H1 (cell line): ENCODE data around the gene SMC6. TPM values are rescaled to one million over a fixed set of nuclear protein-coding genes. Genes with fewer than 3 reads are reported as not detected.

Experiments
- CTCF ChIA-PET: fragments of 300-600 bp; sonication (Branson Sonifier 250); formaldehyde crosslinking; loops from one replicate; lab custom pipeline; 2021; ENCODE audit not compliant: partially characterized antibody; lab: Charles Lee
- POLR2A ChIA-PET: fragments of 300-600 bp; sonication (Branson Sonifier 250); formaldehyde crosslinking; loops from one replicate; lab custom pipeline; 2021; ENCODE audit warnings: inconsistent platforms; ENCODE audit not compliant: partially characterized antibody; lab: Charles Lee
- DNase-seq, 2 experiments: peaks; one replicate each; pipeline versions ENCODE4 v3.0.0 to v3.0.0-alpha.2; 2010 to 2022; ENCODE audit warnings: low spot score in 2 of 2, low read depth in 1 of 2, mixed read lengths in 1 of 2
- FAIRE-seq: peaks from 2 replicates; lab custom pipeline; 2011; peaks lifted over from hg19 to GRCh38; lab: Jason Lieb, UNC
- H2AFZ ChIP-seq: 2 replicates; pipeline ENCODE4 v1.8.1; 2012; ENCODE audit warnings: low read length, inconsistent platforms
- H2AK5ac ChIP-seq: 2 replicates; pipeline ENCODE4 v1.6.1; 2013; ENCODE audit warnings: low read depth, low read length
- H2BK120ac ChIP-seq: replicated peaks from 2 replicates; pipeline ENCODE3; 2013; ENCODE audit warnings: low read depth, low read length, inconsistent platforms
- H2BK12ac ChIP-seq: 2 replicates; pipeline ENCODE4 v1.6.1; 2013; ENCODE audit warnings: low read depth, low read length
- H2BK15ac ChIP-seq: 2 replicates; pipeline ENCODE4 v1.6.1; 2013; ENCODE audit warnings: low read length
- H2BK20ac ChIP-seq: 2 replicates; pipeline ENCODE4 v1.6.1; 2013; ENCODE audit warnings: low read length
- H2BK5ac ChIP-seq: 2 replicates; pipeline ENCODE4 v1.6.1; 2013; ENCODE audit warnings: low read depth, low read length
- H3K14ac ChIP-seq: 2 replicates; pipeline ENCODE4 v1.6.1; 2013; ENCODE audit warnings: inconsistent platforms; ENCODE audit not compliant: insufficient read length
- H3K18ac ChIP-seq: 2 replicates; pipeline ENCODE4 v1.6.1; 2013; ENCODE audit warnings: low read length; ENCODE audit errors: extremely low read depth
- H3K23ac ChIP-seq: 2 replicates; pipeline ENCODE4 v1.6.1; 2013; ENCODE audit warnings: inconsistent platforms; ENCODE audit not compliant: insufficient read length
- H3K23me2 ChIP-seq: 2 replicates; pipeline ENCODE4 v1.6.1; 2013; ENCODE audit warnings: low read depth, low read length
- H3K27ac ChIP-seq: 2 replicates; pipeline ENCODE4 v1.6.1; 2011; ENCODE audit warnings: low read depth, low read length, inconsistent platforms
- H3K27me3 ChIP-seq, 4 experiments: replicated peaks in 1 of 4; 1 replicate in 1 of 4; 2 replicates in 3 of 4; pipeline versions ENCODE4 v1.6.1 to v1.8.1; 2011 to 2013; ENCODE audit warnings: low read length in 3 of 4, mild to moderate bottlenecking in 3 of 4, inconsistent platforms in 2 of 4, mixed read lengths in 2 of 4, moderate library complexity in 1 of 4; ENCODE audit not compliant: control insufficient read depth in 3 of 4, insufficient read depth in 3 of 4; ENCODE audit errors: extremely low read depth in 1 of 4
- H3K36me3 ChIP-seq, 4 experiments: 2 replicates each; pipeline versions ENCODE4 v1.6.1 to v1.8.1; 2011 to 2013; ENCODE audit warnings: mild to moderate bottlenecking in 4 of 4, low read length in 3 of 4, moderate library complexity in 2 of 4, control low read depth in 1 of 4, inconsistent platforms in 1 of 4; ENCODE audit not compliant: insufficient read depth in 4 of 4, control insufficient read depth in 2 of 4
- H3K4ac ChIP-seq: replicated peaks from 2 replicates; pipeline ENCODE3; 2013; ENCODE audit warnings: low read length, low read depth, mixed read lengths, inconsistent platforms; ENCODE audit not compliant: insufficient read length
- H3K4me1 ChIP-seq, 4 experiments: replicated peaks in 1 of 4; 1 replicate in 1 of 4; 2 replicates in 3 of 4; pipeline versions ENCODE4 v1.6.1 to v1.8.1; 2011 to 2013; ENCODE audit warnings: low read length in 3 of 4, inconsistent platforms in 2 of 4, mixed read lengths in 1 of 4; ENCODE audit not compliant: insufficient read depth in 4 of 4, control insufficient read depth in 3 of 4
- H3K4me2 ChIP-seq, 2 experiments: 2 replicates each; pipeline versions ENCODE4 v1.6.1 to v1.8.1; 2011 to 2013; ENCODE audit warnings: low read depth in 2 of 2, low read length in 2 of 2, control low read depth in 1 of 2, inconsistent platforms in 1 of 2, mild to moderate bottlenecking in 1 of 2; ENCODE audit not compliant: insufficient read depth in 1 of 2
- H3K4me3 ChIP-seq, 4 experiments: fragments of 200-600, 300-600 bp in 1 of 4; sonication (generic), shearing (Covaris generic), sonication (Bioruptor Twin) in 1 of 4; 2 replicates each; pipeline versions ENCODE4 v1.5.1 to v1.8.1; 2011 to 2016; ENCODE audit warnings: low read length in 4 of 4, low read depth in 3 of 4, control low read depth in 2 of 4, inconsistent platforms in 2 of 4, mild to moderate bottlenecking in 2 of 4, mixed read lengths in 1 of 4, moderate library complexity in 1 of 4; ENCODE audit not compliant: insufficient read depth in 2 of 4; ENCODE audit errors: extremely low read depth in 1 of 4
- H3K56ac ChIP-seq: replicated peaks from 2 replicates; pipeline ENCODE3; 2013; ENCODE audit warnings: low read depth, mild to moderate bottlenecking, mixed read lengths, low read length, inconsistent platforms; ENCODE audit not compliant: insufficient read length
- H3K79me1 ChIP-seq: 2 replicates; pipeline ENCODE4 v1.6.1; 2013; ENCODE audit warnings: low read depth, low read length, control low read depth
- H3K79me2 ChIP-seq, 2 experiments: 2 replicates each; pipeline versions ENCODE4 v1.6.1 to v1.8.1; 2012 to 2013; ENCODE audit warnings: low read length in 2 of 2, mild to moderate bottlenecking in 2 of 2, inconsistent platforms in 1 of 2; ENCODE audit not compliant: insufficient read depth in 2 of 2, control insufficient read depth in 1 of 2
- H3K9ac ChIP-seq, 4 experiments: replicated peaks in 1 of 4; 1 replicate in 1 of 4; 2 replicates in 3 of 4; pipeline versions ENCODE4 v1.6.1 to v1.8.1; 2011 to 2013; ENCODE audit warnings: low read depth in 3 of 4, low read length in 3 of 4, control low read depth in 2 of 4, mild to moderate bottlenecking in 2 of 4, moderate library complexity in 2 of 4, inconsistent platforms in 1 of 4; ENCODE audit errors: extremely low read depth in 1 of 4
- H3K9me3 ChIP-seq, 2 experiments: 2 replicates each; pipeline versions ENCODE4 v1.6.1 to v1.8.1; 2012 to 2013; ENCODE audit warnings: mild to moderate bottlenecking in 2 of 2, moderate library complexity in 2 of 2, control low read depth in 1 of 2, inconsistent platforms in 1 of 2, low read depth in 1 of 2, low read length in 1 of 2, mixed read lengths in 1 of 2; ENCODE audit not compliant: insufficient read depth in 2 of 2
- H4K20me1 ChIP-seq, 2 experiments: replicated peaks in 1 of 2; 2 replicates each; pipeline versions ENCODE3 to v1.8.1; 2011 to 2013; ENCODE audit warnings: inconsistent platforms in 2 of 2, low read length in 2 of 2, mild to moderate bottlenecking in 1 of 2; ENCODE audit not compliant: insufficient read depth in 2 of 2, control insufficient read depth in 1 of 2
- H4K5ac ChIP-seq: 2 replicates; pipeline ENCODE4 v1.6.1; 2013; ENCODE audit warnings: low read length, low read depth, mixed read lengths, inconsistent platforms; ENCODE audit not compliant: insufficient read length
- H4K8ac ChIP-seq: 2 replicates; pipeline ENCODE4 v1.8.0; 2013; ENCODE audit warnings: mild to moderate bottlenecking, moderate library complexity, low read length, inconsistent platforms; ENCODE audit not compliant: insufficient read depth; ENCODE audit errors: extremely low read depth
- H4K91ac ChIP-seq: replicated peaks from 2 replicates; pipeline ENCODE3; 2013; ENCODE audit warnings: low read length, mixed read lengths, inconsistent platforms; ENCODE audit not compliant: insufficient read length
- CBX8 ChIP-seq: fragments of 300-800, 300-1000 bp; sonication (generic); IDR thresholded peaks from 2 replicates; pipeline ENCODE4 v1.7.1; 2016; ENCODE audit warnings: low read depth, low read length, borderline replicate concordance
- JUN ChIP-seq: IDR thresholded peaks from 2 replicates; pipeline ENCODE4 v1.6.1; 2011; ENCODE audit warnings: low read depth, mild to moderate bottlenecking, improper control_type of control experiment, low read length
- SIN3A ChIP-seq, 2 experiments: IDR thresholded peaks in 1 of 2; conservative IDR thresholded peaks in 1 of 2; 2 replicates each; pipeline ENCODE4 v1.6.1; 2011 to 2012; ENCODE audit warnings: low read length in 2 of 2, improper control_type of control experiment in 1 of 2, low read depth in 1 of 2, mild to moderate bottlenecking in 1 of 2
- SP4 ChIP-seq: IDR thresholded peaks from 2 replicates; pipeline ENCODE4 v1.6.1; 2012; ENCODE audit warnings: low read length, inconsistent platforms
- WGBS, 2 experiments: shearing (Covaris generic) in 1 of 2; methylation state at CpG; one replicate each; pipeline versions ENCODE4 v1.1.6 to v1.1.7; 2013 to 2015; ENCODE audit warnings: low lambda C conversion rate in 2 of 2, mixed read lengths in 2 of 2, inconsistent platforms in 1 of 2, low coverage in 1 of 2, missing lambda C conversion rate in 1 of 2; ENCODE audit not compliant: insufficient replicate concordance in 2 of 2, insufficient coverage in 1 of 2, insufficient read length in 1 of 2; ENCODE audit errors: extremely low coverage in 1 of 2, missing lambda C conversion rate in 1 of 2; 5-methylcytosine and 5-hydroxymethylcytosine counted together
- polyA plus RNA-seq, 7 experiments: library from polyadenylated mRNA; depleted of rRNA in 3 of 7; stranded (reverse) in 5 of 7; unstranded in 2 of 7; fragments of >200 nt in 5 of 7; fragments of 200-250 nt in 2 of 7; gene quantifications; 1 replicate in 5 of 7; 2 replicates in 1 of 7; 4 replicates in 1 of 7; pipeline versions ENCODE4 v1.2.1 to v1.2.3, GENCODE V29; 2011 to 2013; ENCODE audit warnings: missing spikeins in 2 of 7, mixed read lengths in 2 of 7
- total RNA-seq: library from RNA; stranded (reverse); fragmentation: NEBNext Ultra II Directional; extraction: Animal tissue kit (Norgen Biotek cat#: 25700); gene quantifications from 2 replicates; pipeline ENCODE4 v1.2.1, GENCODE V29; 2021

Gene SMC6
- total and polyA plus RNA-seq, 2 of the 8 experiments (the other 6 are each of a cell fraction or from before 2014, with no cell fraction given), result 9.7 to 49.5 TPM

DNA sequence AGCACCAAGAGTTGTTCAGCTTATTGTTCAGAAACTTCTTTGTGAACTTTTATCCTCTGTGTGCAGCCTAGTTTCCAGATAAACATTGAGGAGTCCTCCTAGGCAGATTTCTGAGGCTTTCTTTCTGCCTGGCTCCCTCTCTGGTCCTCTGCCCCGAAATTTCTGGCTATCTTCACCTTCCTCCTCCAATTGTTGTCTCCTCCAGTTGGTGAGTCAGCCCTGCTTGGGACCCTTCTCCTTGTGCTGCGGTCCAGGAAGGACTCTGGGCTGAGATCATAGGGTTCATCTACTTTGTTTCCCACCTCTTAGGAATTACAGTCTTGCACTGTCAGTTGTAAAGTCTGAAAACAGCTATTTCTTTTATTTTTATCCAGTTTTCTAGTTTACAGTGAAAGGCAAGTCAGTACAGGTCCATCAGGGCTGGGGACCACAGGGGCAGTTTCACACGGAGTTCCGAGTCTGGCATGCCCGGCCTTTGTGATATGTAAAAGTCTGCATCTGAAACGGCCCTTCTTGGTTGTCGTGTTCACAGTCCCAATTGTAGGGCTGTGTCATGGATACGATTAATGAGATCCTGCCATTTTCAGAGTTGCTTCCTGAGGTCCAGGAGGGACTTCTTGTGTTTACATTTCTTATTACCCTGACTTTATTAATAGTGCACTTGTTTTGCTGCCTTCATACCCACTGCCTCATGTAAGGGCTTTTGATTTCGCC is 100.8 kb downstream of the SMC6 start:
- Histone ChIP-seq H2BK5ac (no peak overlapping the region), H3K23me2 (no peaks in the 10 kb centered on the region; the same call in 1 of the 2 replicates), H4K5ac (no peak overlapping the region), H4K8ac (no peak overlapping the region), H3K18ac (no peak overlapping the region), H3K9ac (no peak overlapping the region), H3K23ac (no peak overlapping the region), H2BK15ac (no peak overlapping the region), H2BK20ac (no peak overlapping the region), H2BK12ac (no peak overlapping the region), H3K79me1 (no peaks in the 10 kb centered on the region; the same call in 1 of the 2 replicates), H3K4me1 (no peaks in the 10 kb centered on the region), H2AK5ac (no peak overlapping the region), H3K36me3 (peaks cover 3 to 24% (median 9%) of the 10 kb centered on the region in 4 experiments; a peak in 5 of 8 replicates), H3K4me2 (no peak overlapping the region), H3K4me3 (no peak overlapping the region), H4K91ac (no peak overlapping the region), H4K20me1 (peaks cover 2 to 3% of the 10 kb centered on the region in 2 experiments), H2BK120ac (no peak overlapping the region), H3K56ac (no peak overlapping the region), H3K9me3 (no peaks in the 10 kb centered on the region), H3K27ac (no peak overlapping the region), H3K14ac (no peak overlapping the region), H3K27me3 (no peaks in the 10 kb centered on the region), H3K4ac (no peak overlapping the region), H2AFZ (no peak overlapping the region), H3K79me2 (no peaks in the 10 kb centered on the region)
- ChIA-PET POLR2A (no interaction called here), CTCF (interaction anchor here (1.2 to 1.8 kb wide), 3 partner anchors 12 to 19 kb away, joined by 3 to 6 read pairs (median 4); no protein-coding TSS in a partner anchor)
- FAIRE-seq, result no peak
- WGBS, 2 experiments, result 91% methylated on average over 9 of the region's 9 CpGs; no CpG with 5 or more reads in 1 of the 2 experiments
- no peak for DNase-seq
- TF ChIP-seq SP4 (no peak), SIN3A (conservative IDR thresholded peaks at IDR 0.05 in 1 of 2, IDR thresholded peaks at IDR 0.05 in 1 of 2; ENCODE audit: low read depth in 1 of 2, low read length in 2 of 2) (no peak), JUN (no peak), CBX8 (no peak)
